ENCODE results near the gene TSPAN11. TPM values are rescaled to one million over a fixed set of nuclear protein-coding genes. Genes with fewer than 3 reads are reported as not detected.

TSPAN11 gene
- total and polyA plus RNA-seq, 2 of the 4 experiments (the other 2 are of a cell fraction), result 0.18 to 0.26 TPM

DNA sequence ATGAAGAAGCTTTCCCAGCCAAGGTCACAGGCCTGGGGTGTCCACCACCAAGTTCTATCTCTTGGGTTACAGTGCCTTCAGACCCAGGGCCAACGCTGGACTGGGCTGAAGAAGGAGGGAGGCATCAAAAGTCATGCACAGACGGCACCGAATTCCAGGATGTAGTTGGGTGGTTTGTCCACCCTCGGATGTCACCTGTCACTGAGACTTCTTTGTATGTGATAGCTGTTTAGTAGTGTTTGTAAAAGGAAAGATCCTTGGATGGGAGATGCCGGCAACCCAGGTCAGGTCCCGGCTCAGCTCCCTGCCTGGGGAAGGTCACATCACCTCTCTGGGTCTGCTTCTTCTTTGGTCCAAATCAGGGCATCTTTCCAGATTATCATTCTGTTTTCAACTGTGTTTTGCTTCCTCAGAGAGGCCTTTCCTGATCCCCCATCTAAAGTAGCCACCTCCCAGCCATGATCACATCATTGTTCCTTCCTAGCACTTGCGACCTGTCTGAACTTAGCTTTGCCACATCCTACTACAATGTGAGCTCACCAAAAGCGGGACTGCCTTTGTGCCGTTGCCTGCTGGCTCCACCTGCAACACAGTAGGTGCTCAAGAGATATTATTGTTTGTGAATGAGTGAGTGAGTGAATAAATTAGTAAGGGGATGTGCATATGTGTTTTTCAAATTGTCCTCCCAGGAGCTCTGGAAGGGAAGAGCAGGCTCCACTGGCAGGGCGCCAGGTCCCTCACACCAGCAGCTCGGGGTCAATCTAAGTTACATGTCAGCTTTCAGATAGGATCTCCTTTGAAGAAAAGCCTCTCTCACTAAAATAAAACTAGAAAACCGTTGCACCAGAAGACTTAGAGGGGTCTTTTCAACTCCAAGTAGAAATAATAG, 2.1 kb downstream of the TSPAN11 start (continued):
- TF ChIP-seq, protein P1, sequence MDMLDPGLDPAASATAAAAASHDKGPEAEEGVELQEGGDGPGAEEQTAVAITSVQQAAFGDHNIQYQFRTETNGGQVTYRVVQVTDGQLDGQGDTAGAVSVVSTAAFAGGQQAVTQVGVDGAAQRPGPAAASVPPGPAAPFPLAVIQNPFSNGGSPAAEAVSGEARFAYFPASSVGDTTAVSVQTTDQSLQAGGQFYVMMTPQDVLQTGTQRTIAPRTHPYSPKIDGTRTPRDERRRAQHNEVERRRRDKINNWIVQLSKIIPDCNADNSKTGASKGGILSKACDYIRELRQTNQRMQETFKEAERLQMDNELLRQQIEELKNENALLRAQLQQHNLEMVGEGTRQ (IDR thresholded peaks at IDR 0.05; ENCODE audit: low read depth, low read length), result no peak

DNA sequence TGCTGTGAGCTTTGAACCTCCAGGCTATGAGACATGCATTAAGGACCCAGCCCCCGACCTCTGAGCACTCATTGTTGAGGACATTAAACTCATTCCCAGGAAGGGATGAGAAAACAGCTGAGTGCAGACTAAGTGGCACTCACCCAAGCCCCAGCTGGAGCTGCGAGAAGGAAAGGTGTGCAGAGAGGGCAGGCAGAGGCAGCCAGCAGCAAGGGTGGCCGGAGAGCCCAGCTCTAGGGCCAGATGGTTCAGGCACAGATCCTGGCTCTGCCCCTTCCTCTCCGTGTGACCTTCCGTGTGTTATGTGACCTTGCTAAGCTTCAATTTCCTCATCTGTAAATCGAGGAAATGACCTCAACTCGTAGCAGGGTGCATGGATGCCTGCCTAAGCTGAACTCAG, 3.7 kb downstream of the TSPAN11 start:
- H3K36me3 ChIP-seq (ENCODE audit: control insufficient read depth, insufficient read depth, low read length), result no peaks in the 10 kb centered on the region
- H4K91ac ChIP-seq (ENCODE audit: insufficient read depth, low read depth, low read length), result no peak overlapping the region
- no peak overlapping the region for H3K14ac ChIP-seq (replicated peaks; ENCODE audit: low read depth, low read length)
- peaks cover 3% of the 10 kb centered on the region; the same call in 1 of the 2 replicates for H3K4me1 ChIP-seq (ENCODE audit: control insufficient read depth, insufficient read depth, low read length)
- intact Hi-C loops (cut with micrococcal nuclease) (no loop called here), in situ Hi-C loops (cut with MboI; ENCODE audit: low sequenced_read_pairs) (no loop called here), dilution Hi-C loops (cut with HindIII; ENCODE audit: low sequenced_read_pairs, unreplicated experiment) (no loop called here)
- no peak overlapping the region for H2AFZ ChIP-seq (replicated peaks; ENCODE audit: low read length, poor library complexity)
- no peak overlapping the region for H2AK9ac ChIP-seq (replicated peaks; ENCODE audit: low read depth, low read length, poor library complexity)
- no peak overlapping the region for H3K27ac ChIP-seq (ENCODE audit: insufficient read depth, low read length)
- no peak overlapping the region for H2BK5ac ChIP-seq (ENCODE audit: low read depth, low read length, poor library complexity, severe bottlenecking)
- H2BK120ac ChIP-seq (ENCODE audit: low read depth, low read length), result no peak overlapping the region
- no peak overlapping the region for H2BK15ac ChIP-seq (ENCODE audit: low read depth, low read length)
- no peak overlapping the region for H2BK20ac ChIP-seq (ENCODE audit: low read depth, low read length)
- no peak overlapping the region for H3K9ac ChIP-seq (ENCODE audit: low read depth, low read length)
- H3K4me2 ChIP-seq (ENCODE audit: low read depth, low read length), result no peak overlapping the region
- H4K20me1 ChIP-seq (ENCODE audit: insufficient read depth, low read length), result no peaks in the 10 kb centered on the region
- DNase-seq, result no peak
- H3K27me3 ChIP-seq (ENCODE audit: control insufficient read depth, insufficient read depth, low read length), result peaks cover 11% of the 10 kb centered on the region; the same call in 1 of the 2 replicates
- ChIA-PET POLR2A (ENCODE audit: unreplicated experiment) (no interaction called here), CTCF (no interaction called here)
- BruUV-seq (replicated peaks), result no TSS peak
- no peaks in the 10 kb centered on the region; the same call in 1 of the 2 replicates for H3K9me1 ChIP-seq (ENCODE audit: insufficient read depth, low read length)
- no peak overlapping the region for H3K56ac ChIP-seq (ENCODE audit: extremely low read depth, insufficient read depth, low read length)
- no peak overlapping the region for H3K18ac ChIP-seq (ENCODE audit: low read depth, low read length)
- no peak overlapping the region for H3K4me3 ChIP-seq (ENCODE audit: insufficient read depth, low read depth, low read length)
- no peak overlapping the region for H2AK5ac ChIP-seq (ENCODE audit: low read depth, low read length)
- H3K9me3 ChIP-seq (ENCODE audit: control insufficient read depth, insufficient read depth, low read length), result no peaks in the 10 kb centered on the region
- no peak for ATAC-seq (ENCODE audit: low read depth)
- H3K79me1 ChIP-seq (ENCODE audit: low read depth in 1 of 2, low read length in 2 of 2), result no peaks in the 10 kb centered on the region
- no peak overlapping the region for H3K4ac ChIP-seq (ENCODE audit: low read depth, low read length)
- no peak overlapping the region for H4K8ac ChIP-seq (ENCODE audit: low read depth in 2 of 2, low read length in 2 of 2)
- H4K5ac ChIP-seq (ENCODE audit: low read depth, low read length), result no peak overlapping the region
- no peak overlapping the region for H3K23ac ChIP-seq (ENCODE audit: low read depth, low read length)
- 79% methylated on average over 3 of the region's 7 CpGs; no CpG with 5 or more reads in 1 of the 2 experiments for WGBS, 2 experiments (ENCODE audit: extremely low coverage in 2 of 2, insufficient read length in 1 of 2)
- TF ChIP-seq, protein P2, sequence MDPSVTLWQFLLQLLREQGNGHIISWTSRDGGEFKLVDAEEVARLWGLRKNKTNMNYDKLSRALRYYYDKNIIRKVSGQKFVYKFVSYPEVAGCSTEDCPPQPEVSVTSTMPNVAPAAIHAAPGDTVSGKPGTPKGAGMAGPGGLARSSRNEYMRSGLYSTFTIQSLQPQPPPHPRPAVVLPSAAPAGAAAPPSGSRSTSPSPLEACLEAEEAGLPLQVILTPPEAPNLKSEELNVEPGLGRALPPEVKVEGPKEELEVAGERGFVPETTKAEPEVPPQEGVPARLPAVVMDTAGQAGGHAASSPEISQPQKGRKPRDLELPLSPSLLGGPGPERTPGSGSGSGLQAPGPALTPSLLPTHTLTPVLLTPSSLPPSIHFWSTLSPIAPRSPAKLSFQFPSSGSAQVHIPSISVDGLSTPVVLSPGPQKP (IDR thresholded peaks at IDR 0.05; ENCODE audit: borderline replicate concordance, low read depth, low read length), result no peak
- TF ChIP-seq CHD1 (IDR thresholded peaks at IDR 0.05; ENCODE audit: low read depth, low read length), result no peak
- TF ChIP-seq MXI1 (IDR thresholded peaks at IDR 0.05; ENCODE audit: borderline replicate concordance, low read depth, low read length), result no peak
- no peak for TF ChIP-seq CEBPB (IDR thresholded peaks at IDR 0.05; ENCODE audit: low read depth, low read length)
- TF ChIP-seq, protein P1 (IDR thresholded peaks at IDR 0.05; ENCODE audit: low read depth, low read length), result no peak
- TF ChIP-seq, protein P3, sequence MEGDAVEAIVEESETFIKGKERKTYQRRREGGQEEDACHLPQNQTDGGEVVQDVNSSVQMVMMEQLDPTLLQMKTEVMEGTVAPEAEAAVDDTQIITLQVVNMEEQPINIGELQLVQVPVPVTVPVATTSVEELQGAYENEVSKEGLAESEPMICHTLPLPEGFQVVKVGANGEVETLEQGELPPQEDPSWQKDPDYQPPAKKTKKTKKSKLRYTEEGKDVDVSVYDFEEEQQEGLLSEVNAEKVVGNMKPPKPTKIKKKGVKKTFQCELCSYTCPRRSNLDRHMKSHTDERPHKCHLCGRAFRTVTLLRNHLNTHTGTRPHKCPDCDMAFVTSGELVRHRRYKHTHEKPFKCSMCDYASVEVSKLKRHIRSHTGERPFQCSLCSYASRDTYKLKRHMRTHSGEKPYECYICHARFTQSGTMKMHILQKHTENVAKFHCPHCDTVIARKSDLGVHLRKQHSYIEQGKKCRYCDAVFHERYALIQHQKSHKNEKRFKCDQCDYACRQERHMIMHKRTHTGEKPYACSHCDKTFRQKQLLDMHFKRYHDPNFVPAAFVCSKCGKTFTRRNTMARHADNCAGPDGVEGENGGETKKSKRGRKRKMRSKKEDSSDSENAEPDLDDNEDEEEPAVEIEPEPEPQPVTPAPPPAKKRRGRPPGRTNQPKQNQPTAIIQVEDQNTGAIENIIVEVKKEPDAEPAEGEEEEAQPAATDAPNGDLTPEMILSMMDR (conservative IDR thresholded peaks at IDR 0.05; ENCODE audit: low read depth, low read length), result no peak
- TF ChIP-seq NFE2L2 (IDR thresholded peaks at IDR 0.05; ENCODE audit: low read depth, low read length), result no peak
- TF ChIP-seq RFX5 (IDR thresholded peaks at IDR 0.05; ENCODE audit: low read depth, low read length), result no peak
- TF ChIP-seq SMC3 (IDR thresholded peaks at IDR 0.05; ENCODE audit: low read depth, low read length), result no peak
- TF ChIP-seq MAFK (IDR thresholded peaks at IDR 0.05; ENCODE audit: low read depth, low read length), result no peak

Data from IMR-90 (cell line).